GM23338 (cell line): ENCODE data around the gene PRCD. TPM values are rescaled to one million over a fixed set of nuclear protein-coding genes. Genes with fewer than 3 reads are reported as not detected.

Experiments
- ATAC-seq: fragments of 200-7000 bp; cut with Tn5 transposase; 3 replicates; pipeline ENCODE4 v1.9.1; 2020
- DNase-seq: peaks from one replicate; pipeline ENCODE4 v3.0.0-alpha.2; 2015; ENCODE audit warnings: low spot score
- H2AFZ ChIP-seq: fragments of 200-600 bp; sonication (generic); 2 replicates; pipeline ENCODE4 v1.8.0; 2016; ENCODE audit warnings: antibody characterized with exemption, mild to moderate bottlenecking, moderate library complexity
- H3F3A ChIP-seq: fragments of 200-600 bp; sonication (generic); replicated peaks from 2 replicates; pipeline ENCODE4 v1.8.0; 2017; ENCODE audit warnings: antibody characterized with exemption, mixed run types, low read depth
- H3K27ac ChIP-seq: fragments of 200-600 bp; sonication (generic); 2 replicates; pipeline ENCODE4 v1.6.1; 2016; ENCODE audit warnings: low read depth
- H3K27me3 ChIP-seq: fragments of 200-600 bp; sonication (generic); 2 replicates; pipeline ENCODE4 v1.8.0; 2016; ENCODE audit warnings: mild to moderate bottlenecking, mixed run types, moderate library complexity; ENCODE audit not compliant: insufficient read depth
- H3K36me3 ChIP-seq: fragments of 200-600 bp; sonication (generic); 2 replicates; pipeline ENCODE4 v1.8.0; 2016; ENCODE audit warnings: mild to moderate bottlenecking; ENCODE audit not compliant: insufficient read depth
- H3K4me1 ChIP-seq: fragments of 200-600 bp; sonication (generic); 2 replicates; pipeline ENCODE4 v1.8.0; 2016; ENCODE audit warnings: mild to moderate bottlenecking, moderate library complexity; ENCODE audit not compliant: insufficient read depth
- H3K4me2 ChIP-seq: fragments of 200-600 bp; sonication (generic); 2 replicates; pipeline ENCODE4 v1.7.1; 2017; ENCODE audit warnings: mixed run types
- H3K4me3 ChIP-seq: fragments of 200-600 bp; sonication (generic); 2 replicates; pipeline ENCODE4 v1.6.1; 2016; ENCODE audit warnings: mixed run types
- H3K79me2 ChIP-seq: fragments of 200-600 bp; sonication (generic); replicated peaks from 2 replicates; pipeline ENCODE4 v1.8.0; 2017; ENCODE audit warnings: mild to moderate bottlenecking; ENCODE audit not compliant: insufficient read depth
- H3K9me2 ChIP-seq: fragments of 200-600 bp; sonication (generic); 2 replicates; pipeline ENCODE4 v1.8.0; 2017; ENCODE audit not compliant: insufficient read depth
- H4K20me1 ChIP-seq: fragments of 200-600 bp; sonication (generic); replicated peaks from 2 replicates; pipeline ENCODE4 v1.8.0; 2017; ENCODE audit warnings: mild to moderate bottlenecking; ENCODE audit not compliant: insufficient read depth
- H3K27ac Mint-ChIP-seq: 2 replicates; pipeline ENCODE4 v1.8.0; 2020; ENCODE audit warnings: inconsistent platforms, mild to moderate bottlenecking, moderate library complexity, mixed read lengths
- H3K27me3 Mint-ChIP-seq: 3 replicates; pipeline ENCODE4 v1.8.0; 2022; ENCODE audit warnings: low read depth, mild to moderate bottlenecking, moderate library complexity, mixed read lengths, inconsistent platforms; ENCODE audit not compliant: insufficient read depth, poor library complexity
- H3K36me3 Mint-ChIP-seq: 3 replicates; pipeline ENCODE4 v1.8.0; 2021; ENCODE audit warnings: low read depth, mild to moderate bottlenecking, inconsistent platforms, moderate library complexity, mixed read lengths
- H3K4me1 Mint-ChIP-seq: 3 replicates; pipeline ENCODE4 v1.8.0; 2020; ENCODE audit warnings: mild to moderate bottlenecking, inconsistent platforms, mixed read lengths
- H3K4me3 Mint-ChIP-seq: 3 replicates; pipeline ENCODE4 v1.8.0; 2021; ENCODE audit warnings: moderate library complexity, mild to moderate bottlenecking, inconsistent platforms, mixed read lengths
- H3K9me3 Mint-ChIP-seq: 3 replicates; pipeline ENCODE4 v1.8.0; 2020; ENCODE audit warnings: moderate library complexity, mild to moderate bottlenecking, inconsistent platforms, mixed read lengths
- CREB1 ChIP-seq: fragments of 250-450 bp; sonication (Bioruptor Pico); IDR thresholded peaks from 2 replicates; pipeline ENCODE4 v1.5.0; 2020; ENCODE audit warnings: low read depth, mild to moderate bottlenecking, moderate library complexity
- EZH2 ChIP-seq: fragments of 200-600 bp; sonication (generic); IDR thresholded peaks from one replicate; pipeline ENCODE4 v1.8.0; 2017; ENCODE audit warnings: antibody characterized with exemption, mild to moderate bottlenecking, low read depth; ENCODE audit not compliant: unreplicated experiment
- EZH2phosphoT487 ChIP-seq: fragments of 200-600 bp; sonication (generic); IDR thresholded peaks from one replicate; pipeline ENCODE4 v1.8.1; 2018; ENCODE audit warnings: antibody characterized with exemption; ENCODE audit not compliant: unreplicated experiment
- JUNB ChIP-seq: IDR thresholded peaks from one replicate; pipeline ENCODE4 v1.6.1; 2016; ENCODE audit warnings: antibody characterized with exemption; ENCODE audit not compliant: unreplicated experiment
- NANOG ChIP-seq: IDR thresholded peaks from 2 replicates; pipeline ENCODE4 v1.6.1; 2016; ENCODE audit warnings: antibody characterized with exemption, borderline replicate concordance
- POLR2AphosphoS5 ChIP-seq: IDR thresholded peaks from 2 replicates; pipeline ENCODE4 v1.6.1; 2016; ENCODE audit warnings: antibody characterized with exemption, low read depth
- STAT1 ChIP-seq: IDR thresholded peaks from one replicate; pipeline ENCODE4 v1.6.1; 2016; ENCODE audit warnings: antibody characterized with exemption; ENCODE audit not compliant: unreplicated experiment
- ZNF114 ChIP-seq: fragments of 250-450 bp; sonication (Bioruptor Pico); IDR thresholded peaks from 2 replicates; pipeline ENCODE4 v1.5.0; 2020; ENCODE audit warnings: mild to moderate bottlenecking, moderate library complexity
- ZNF331 ChIP-seq: fragments of 250-450 bp; sonication (Bioruptor Pico); IDR thresholded peaks from 2 replicates; pipeline ENCODE4 v1.5.0; 2020; ENCODE audit warnings: low read depth, mild to moderate bottlenecking, moderate library complexity
- polyA plus RNA-seq: library from polyadenylated mRNA; unstranded; fragments of >200 nt; fragmentation: Nextera tagmentation; extraction: Ambion mirVana; gene quantifications from 2 replicates; pipeline ENCODE4 v1.2.1, GENCODE V29; 2016
- total RNA-seq: library from RNA; depleted of rRNA; stranded (reverse); fragments of >200 nt; shearing (Covaris generic); gene quantifications from 2 replicates; pipeline ENCODE4 v1.2.3, GENCODE V29; 2014
- TF ChIP-seq, protein P1 (sequence below): fragments of 250-450 bp; sonication (Bioruptor Pico); IDR thresholded peaks from 2 replicates; pipeline ENCODE4 v1.5.0; 2020; ENCODE audit warnings: mild to moderate bottlenecking, moderate library complexity
- TF ChIP-seq, protein P2 (sequence below), 2 experiments: fragments of 200-600 bp in 1 of 2; sonication (generic) in 1 of 2; conservative IDR thresholded peaks; 2 replicates each; pipeline versions ENCODE4 v1.5.1 to v1.6.1; 2016 to 2017; ENCODE audit warnings: antibody characterized with exemption in 2 of 2, low read depth in 2 of 2, mild to moderate bottlenecking in 2 of 2, moderate library complexity in 1 of 2
- TF ChIP-seq, protein P3 (sequence below): IDR thresholded peaks from one replicate; pipeline ENCODE4 v1.6.1; 2018; ENCODE audit warnings: antibody characterized with exemption; ENCODE audit not compliant: unreplicated experiment
- TF ChIP-seq, protein P4 (sequence below): IDR thresholded peaks from 2 replicates; pipeline ENCODE4 v1.6.1; 2016; ENCODE audit warnings: antibody characterized with exemption

PRCD gene
- total and polyA plus RNA-seq, 2 experiments from 2014 or later = 0.38 to 1.6 TPM

DNA sequence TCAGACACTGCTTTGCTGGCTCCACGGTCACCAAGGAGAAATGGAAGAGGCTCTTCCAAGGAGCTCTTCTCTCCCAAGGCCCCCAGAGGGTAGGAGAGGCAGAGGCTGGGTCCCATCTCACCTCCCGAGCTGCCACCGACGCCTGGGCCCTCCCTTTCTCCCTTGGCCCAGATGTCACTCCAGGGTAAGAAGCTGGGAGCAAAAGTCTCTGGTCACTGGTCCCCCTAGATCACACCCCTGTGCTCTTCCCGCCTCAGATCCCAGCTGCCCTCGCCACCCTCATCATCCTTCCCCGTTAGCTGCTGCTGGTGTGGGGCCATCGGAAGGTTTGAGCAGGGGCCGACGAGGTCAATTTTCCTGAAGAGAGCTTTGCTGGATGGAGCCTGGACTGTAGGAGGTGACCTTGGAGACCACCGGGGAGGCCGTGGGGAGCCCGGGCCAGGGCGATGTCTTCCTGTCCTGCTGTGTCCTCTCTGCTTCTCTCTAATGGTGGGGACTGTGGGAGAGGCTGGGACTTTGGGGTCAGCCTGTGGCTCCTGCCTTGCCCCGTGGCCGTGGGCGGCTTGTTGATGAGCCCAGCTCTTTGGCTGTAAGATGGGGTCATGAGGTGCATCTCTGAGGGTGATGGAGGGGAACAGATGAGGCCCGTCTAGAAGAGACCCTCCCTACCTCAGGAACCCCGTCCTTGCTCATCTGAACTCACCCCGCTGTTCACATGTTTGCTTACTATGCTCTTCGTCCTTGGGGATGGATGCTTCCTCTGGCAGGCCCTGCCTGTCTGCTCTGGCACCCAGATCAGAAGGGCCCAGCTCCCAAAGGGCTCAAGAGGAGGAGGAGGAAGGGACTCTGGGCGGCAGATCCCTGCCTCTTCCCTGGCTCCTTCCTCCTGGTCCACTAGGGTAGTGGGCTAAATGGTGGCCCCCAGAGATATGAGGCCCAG is 27.2 kb upstream of the PRCD start:
- H3K9me2 ChIP-seq = no peaks in the 10 kb centered on the region
- DNase-seq (no peak), ATAC-seq (no peak)
- no peaks in the 10 kb centered on the region for H3K79me2 ChIP-seq
- H3K4me3 Mint-ChIP-seq = no peak overlapping the region
- H3K27me3 ChIP-seq = no peaks in the 10 kb centered on the region
- no peaks in the 10 kb centered on the region for H3K9me3 Mint-ChIP-seq
- no peaks in the 10 kb centered on the region; the same call in 2 of the 3 replicates for H3K4me1 Mint-ChIP-seq
- no peak overlapping the region for H3K27ac Mint-ChIP-seq
- H3K4me2 ChIP-seq = no peak overlapping the region
- TF ChIP-seq EZH2 (no peak), NANOG (no peak), POLR2AphosphoS5 (no peak), JUNB (no peak), CREB1 (CRISPR knock-in tag) (no peak), STAT1 (no peak), EZH2phosphoT487 (no peak), ZNF331 (no peak), ZNF114 (CRISPR knock-in tag) (no peak)
- TF ChIP-seq, protein P1, sequence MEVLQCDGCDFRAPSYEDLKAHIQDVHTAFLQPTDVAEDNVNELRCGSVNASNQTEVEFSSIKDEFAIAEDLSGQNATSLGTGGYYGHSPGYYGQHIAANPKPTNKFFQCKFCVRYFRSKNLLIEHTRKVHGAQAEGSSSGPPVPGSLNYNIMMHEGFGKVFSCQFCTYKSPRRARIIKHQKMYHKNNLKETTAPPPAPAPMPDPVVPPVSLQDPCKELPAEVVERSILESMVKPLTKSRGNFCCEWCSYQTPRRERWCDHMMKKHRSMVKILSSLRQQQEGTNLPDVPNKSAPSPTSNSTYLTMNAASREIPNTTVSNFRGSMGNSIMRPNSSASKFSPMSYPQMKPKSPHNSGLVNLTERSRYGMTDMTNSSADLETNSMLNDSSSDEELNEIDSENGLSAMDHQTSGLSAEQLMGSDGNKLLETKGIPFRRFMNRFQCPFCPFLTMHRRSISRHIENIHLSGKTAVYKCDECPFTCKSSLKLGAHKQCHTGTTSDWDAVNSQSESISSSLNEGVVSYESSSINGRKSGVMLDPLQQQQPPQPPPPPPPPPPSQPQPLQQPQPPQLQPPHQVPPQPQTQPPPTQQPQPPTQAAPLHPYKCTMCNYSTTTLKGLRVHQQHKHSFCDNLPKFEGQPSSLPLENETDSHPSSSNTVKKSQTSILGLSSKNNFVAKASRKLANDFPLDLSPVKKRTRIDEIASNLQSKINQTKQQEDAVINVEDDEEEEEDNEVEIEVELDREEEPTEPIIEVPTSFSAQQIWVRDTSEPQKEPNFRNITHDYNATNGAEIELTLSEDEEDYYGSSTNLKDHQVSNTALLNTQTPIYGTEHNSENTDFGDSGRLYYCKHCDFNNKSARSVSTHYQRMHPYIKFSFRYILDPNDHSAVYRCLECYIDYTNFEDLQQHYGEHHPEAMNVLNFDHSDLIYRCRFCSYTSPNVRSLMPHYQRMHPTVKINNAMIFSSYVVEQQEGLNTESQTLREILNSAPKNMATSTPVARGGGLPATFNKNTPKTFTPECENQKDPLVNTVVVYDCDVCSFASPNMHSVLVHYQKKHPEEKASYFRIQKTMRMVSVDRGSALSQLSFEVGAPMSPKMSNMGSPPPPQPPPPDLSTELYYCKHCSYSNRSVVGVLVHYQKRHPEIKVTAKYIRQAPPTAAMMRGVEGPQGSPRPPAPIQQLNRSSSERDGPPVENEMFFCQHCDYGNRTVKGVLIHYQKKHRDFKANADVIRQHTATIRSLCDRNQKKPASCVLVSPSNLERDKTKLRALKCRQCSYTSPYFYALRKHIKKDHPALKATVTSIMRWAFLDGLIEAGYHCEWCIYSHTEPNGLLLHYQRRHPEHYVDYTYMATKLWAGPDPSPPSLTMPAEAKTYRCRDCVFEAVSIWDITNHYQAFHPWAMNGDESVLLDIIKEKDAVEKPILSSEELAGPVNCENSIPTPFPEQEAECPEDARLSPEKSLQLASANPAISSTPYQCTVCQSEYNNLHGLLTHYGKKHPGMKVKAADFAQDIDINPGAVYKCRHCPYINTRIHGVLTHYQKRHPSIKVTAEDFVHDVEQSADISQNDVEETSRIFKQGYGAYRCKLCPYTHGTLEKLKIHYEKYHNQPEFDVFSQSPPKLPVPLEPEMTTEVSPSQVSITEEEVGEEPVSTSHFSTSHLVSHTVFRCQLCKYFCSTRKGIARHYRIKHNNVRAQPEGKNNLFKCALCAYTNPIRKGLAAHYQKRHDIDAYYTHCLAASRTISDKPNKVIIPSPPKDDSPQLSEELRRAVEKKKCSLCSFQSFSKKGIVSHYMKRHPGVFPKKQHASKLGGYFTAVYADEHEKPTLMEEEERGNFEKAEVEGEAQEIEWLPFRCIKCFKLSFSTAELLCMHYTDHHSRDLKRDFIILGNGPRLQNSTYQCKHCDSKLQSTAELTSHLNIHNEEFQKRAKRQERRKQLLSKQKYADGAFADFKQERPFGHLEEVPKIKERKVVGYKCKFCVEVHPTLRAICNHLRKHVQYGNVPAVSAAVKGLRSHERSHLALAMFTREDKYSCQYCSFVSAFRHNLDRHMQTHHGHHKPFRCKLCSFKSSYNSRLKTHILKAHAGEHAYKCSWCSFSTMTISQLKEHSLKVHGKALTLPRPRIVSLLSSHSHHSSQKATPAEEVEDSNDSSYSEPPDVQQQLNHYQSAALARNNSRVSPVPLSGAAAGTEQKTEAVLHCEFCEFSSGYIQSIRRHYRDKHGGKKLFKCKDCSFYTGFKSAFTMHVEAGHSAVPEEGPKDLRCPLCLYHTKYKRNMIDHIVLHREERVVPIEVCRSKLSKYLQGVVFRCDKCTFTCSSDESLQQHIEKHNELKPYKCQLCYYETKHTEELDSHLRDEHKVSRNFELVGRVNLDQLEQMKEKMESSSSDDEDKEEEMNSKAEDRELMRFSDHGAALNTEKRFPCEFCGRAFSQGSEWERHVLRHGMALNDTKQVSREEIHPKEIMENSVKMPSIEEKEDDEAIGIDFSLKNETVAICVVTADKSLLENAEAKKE (CRISPR knock-in tag) = no peak
- TF ChIP-seq, protein P2, sequence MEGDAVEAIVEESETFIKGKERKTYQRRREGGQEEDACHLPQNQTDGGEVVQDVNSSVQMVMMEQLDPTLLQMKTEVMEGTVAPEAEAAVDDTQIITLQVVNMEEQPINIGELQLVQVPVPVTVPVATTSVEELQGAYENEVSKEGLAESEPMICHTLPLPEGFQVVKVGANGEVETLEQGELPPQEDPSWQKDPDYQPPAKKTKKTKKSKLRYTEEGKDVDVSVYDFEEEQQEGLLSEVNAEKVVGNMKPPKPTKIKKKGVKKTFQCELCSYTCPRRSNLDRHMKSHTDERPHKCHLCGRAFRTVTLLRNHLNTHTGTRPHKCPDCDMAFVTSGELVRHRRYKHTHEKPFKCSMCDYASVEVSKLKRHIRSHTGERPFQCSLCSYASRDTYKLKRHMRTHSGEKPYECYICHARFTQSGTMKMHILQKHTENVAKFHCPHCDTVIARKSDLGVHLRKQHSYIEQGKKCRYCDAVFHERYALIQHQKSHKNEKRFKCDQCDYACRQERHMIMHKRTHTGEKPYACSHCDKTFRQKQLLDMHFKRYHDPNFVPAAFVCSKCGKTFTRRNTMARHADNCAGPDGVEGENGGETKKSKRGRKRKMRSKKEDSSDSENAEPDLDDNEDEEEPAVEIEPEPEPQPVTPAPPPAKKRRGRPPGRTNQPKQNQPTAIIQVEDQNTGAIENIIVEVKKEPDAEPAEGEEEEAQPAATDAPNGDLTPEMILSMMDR (conservative IDR thresholded peaks at IDR 0.05; ENCODE audit: low read depth in 2 of 2) = no peak
- TF ChIP-seq, protein P3, sequence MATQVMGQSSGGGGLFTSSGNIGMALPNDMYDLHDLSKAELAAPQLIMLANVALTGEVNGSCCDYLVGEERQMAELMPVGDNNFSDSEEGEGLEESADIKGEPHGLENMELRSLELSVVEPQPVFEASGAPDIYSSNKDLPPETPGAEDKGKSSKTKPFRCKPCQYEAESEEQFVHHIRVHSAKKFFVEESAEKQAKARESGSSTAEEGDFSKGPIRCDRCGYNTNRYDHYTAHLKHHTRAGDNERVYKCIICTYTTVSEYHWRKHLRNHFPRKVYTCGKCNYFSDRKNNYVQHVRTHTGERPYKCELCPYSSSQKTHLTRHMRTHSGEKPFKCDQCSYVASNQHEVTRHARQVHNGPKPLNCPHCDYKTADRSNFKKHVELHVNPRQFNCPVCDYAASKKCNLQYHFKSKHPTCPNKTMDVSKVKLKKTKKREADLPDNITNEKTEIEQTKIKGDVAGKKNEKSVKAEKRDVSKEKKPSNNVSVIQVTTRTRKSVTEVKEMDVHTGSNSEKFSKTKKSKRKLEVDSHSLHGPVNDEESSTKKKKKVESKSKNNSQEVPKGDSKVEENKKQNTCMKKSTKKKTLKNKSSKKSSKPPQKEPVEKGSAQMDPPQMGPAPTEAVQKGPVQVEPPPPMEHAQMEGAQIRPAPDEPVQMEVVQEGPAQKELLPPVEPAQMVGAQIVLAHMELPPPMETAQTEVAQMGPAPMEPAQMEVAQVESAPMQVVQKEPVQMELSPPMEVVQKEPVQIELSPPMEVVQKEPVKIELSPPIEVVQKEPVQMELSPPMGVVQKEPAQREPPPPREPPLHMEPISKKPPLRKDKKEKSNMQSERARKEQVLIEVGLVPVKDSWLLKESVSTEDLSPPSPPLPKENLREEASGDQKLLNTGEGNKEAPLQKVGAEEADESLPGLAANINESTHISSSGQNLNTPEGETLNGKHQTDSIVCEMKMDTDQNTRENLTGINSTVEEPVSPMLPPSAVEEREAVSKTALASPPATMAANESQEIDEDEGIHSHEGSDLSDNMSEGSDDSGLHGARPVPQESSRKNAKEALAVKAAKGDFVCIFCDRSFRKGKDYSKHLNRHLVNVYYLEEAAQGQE = no peak
- TF ChIP-seq, protein P4, sequence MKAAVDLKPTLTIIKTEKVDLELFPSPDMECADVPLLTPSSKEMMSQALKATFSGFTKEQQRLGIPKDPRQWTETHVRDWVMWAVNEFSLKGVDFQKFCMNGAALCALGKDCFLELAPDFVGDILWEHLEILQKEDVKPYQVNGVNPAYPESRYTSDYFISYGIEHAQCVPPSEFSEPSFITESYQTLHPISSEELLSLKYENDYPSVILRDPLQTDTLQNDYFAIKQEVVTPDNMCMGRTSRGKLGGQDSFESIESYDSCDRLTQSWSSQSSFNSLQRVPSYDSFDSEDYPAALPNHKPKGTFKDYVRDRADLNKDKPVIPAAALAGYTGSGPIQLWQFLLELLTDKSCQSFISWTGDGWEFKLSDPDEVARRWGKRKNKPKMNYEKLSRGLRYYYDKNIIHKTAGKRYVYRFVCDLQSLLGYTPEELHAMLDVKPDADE = no peak
- no peak overlapping the region for H2AFZ ChIP-seq
- no peaks in the 10 kb centered on the region for H3K4me1 ChIP-seq
- H3K4me3 ChIP-seq = no peak overlapping the region
- H3F3A ChIP-seq = no peaks in the 10 kb centered on the region
- no peaks in the 10 kb centered on the region for H4K20me1 ChIP-seq
- no peak overlapping the region for H3K27ac ChIP-seq
- no peaks in the 10 kb centered on the region for H3K36me3 ChIP-seq
- H3K36me3 Mint-ChIP-seq = no peaks in the 10 kb centered on the region
- H3K27me3 Mint-ChIP-seq = peaks cover 5% of the 10 kb centered on the region
